PC-9 (cell line): Measurements from ENCODE around the gene CXorf38.

ENCODE experiments used
- EZH2 ChIP-seq: fragments of 200-600 bp; sonication (generic); IDR thresholded peaks from 2 replicates; pipeline ENCODE4 v1.8.0; 2017; ENCODE audit warnings: antibody characterized with exemption, low read depth
- TF ChIP-seq, protein P1 (sequence below): fragments of 200-600 bp; sonication (generic); conservative IDR thresholded peaks from 2 replicates; pipeline ENCODE4 v1.6.1; 2017; ENCODE audit warnings: mixed run types, antibody characterized with exemption, mild to moderate bottlenecking, moderate library complexity

DNA sequence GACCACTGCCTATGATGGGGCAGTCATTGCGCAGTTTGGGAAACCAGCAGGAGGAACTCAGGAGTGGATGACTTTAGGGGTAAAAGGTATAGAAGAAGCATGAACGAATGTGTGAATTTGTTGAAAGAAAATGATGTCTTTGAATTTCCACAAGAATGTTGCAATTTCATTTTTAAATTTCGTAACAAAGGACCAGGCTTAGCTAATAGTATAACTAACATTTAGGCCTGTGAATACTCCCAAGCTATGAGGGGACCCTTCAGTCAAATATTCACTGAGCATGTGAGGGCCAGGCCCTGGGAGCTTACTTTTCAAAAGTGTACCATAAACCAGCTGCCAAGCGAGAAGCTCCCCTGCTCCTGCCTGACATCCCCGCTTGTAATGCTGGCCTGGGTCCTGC lies 18.9 kb downstream of the CXorf38 start:
- TF ChIP-seq EZH2, result no peak
- TF ChIP-seq, protein P1, sequence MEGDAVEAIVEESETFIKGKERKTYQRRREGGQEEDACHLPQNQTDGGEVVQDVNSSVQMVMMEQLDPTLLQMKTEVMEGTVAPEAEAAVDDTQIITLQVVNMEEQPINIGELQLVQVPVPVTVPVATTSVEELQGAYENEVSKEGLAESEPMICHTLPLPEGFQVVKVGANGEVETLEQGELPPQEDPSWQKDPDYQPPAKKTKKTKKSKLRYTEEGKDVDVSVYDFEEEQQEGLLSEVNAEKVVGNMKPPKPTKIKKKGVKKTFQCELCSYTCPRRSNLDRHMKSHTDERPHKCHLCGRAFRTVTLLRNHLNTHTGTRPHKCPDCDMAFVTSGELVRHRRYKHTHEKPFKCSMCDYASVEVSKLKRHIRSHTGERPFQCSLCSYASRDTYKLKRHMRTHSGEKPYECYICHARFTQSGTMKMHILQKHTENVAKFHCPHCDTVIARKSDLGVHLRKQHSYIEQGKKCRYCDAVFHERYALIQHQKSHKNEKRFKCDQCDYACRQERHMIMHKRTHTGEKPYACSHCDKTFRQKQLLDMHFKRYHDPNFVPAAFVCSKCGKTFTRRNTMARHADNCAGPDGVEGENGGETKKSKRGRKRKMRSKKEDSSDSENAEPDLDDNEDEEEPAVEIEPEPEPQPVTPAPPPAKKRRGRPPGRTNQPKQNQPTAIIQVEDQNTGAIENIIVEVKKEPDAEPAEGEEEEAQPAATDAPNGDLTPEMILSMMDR, result no peak
